ENCODE results near the gene MLLT3.

GRCh38 chr9:20396509-20396908 lies 225.8 kb downstream of the MLLT3 start:
- TF ChIP-seq CTCF (IDR thresholded peaks at IDR 0.05; ENCODE audit: control extremely low read depth in 1 of 3, insufficient read depth in 1 of 3, low read depth in 1 of 3, low read length in 3 of 3), result no peak
- no peak for TF ChIP-seq EP300 (IDR thresholded peaks at IDR 0.05; ENCODE audit: borderline replicate concordance in 1 of 2, low read depth in 2 of 2, low read length in 2 of 2)
- no peak for TF ChIP-seq POLR2A (IDR thresholded peaks at IDR 0.05; ENCODE audit: control extremely low read depth in 1 of 2, low read depth in 2 of 2, low read length in 2 of 2)
- no peak for TF ChIP-seq CREB1 (IDR thresholded peaks at IDR 0.05)
- TF ChIP-seq SAP30 (IDR thresholded peaks at IDR 0.05; ENCODE audit: insufficient read depth, insufficient replicate concordance, low read length), result no peak
- no peak for TF ChIP-seq FOSL1 (IDR thresholded peaks at IDR 0.05; ENCODE audit: insufficient read depth, low read depth, low read length)
- TF ChIP-seq EZH2 (IDR thresholded peaks at IDR 0.05; ENCODE audit: low read depth, low read length, severe bottlenecking), result no peak
- no peak for TF ChIP-seq TAF1 (IDR thresholded peaks at IDR 0.05; ENCODE audit: low read depth, low read length)

All from H1 (cell line).